AG09319 (cell line): ENCODE data around the gene LCMT1.
"Not testable (repeated sequence)": the region's sequence is repeated elsewhere in the genome, so short reads cannot be mapped to it uniquely, and the experiment has no call there.

Experiments used
- DNase-seq: peaks from one replicate; pipeline ENCODE4 v3.0.0-alpha.2; 2010; ENCODE audit warnings: low read depth; ENCODE audit errors: extremely low read depth
- CTCF ChIP-seq: IDR thresholded peaks from 2 replicates; pipeline ENCODE4 v1.5.1; 2011; ENCODE audit warnings: low read depth, mild to moderate bottlenecking, inconsistent platforms, low read length, moderate library complexity

The LCMT1 gene

GRCh38 chr16:25163683-25164082 is 52.1 kb downstream of the LCMT1 start:
- no peak for TF ChIP-seq CTCF
- no peak for DNase-seq

GRCh38 chr16:25165284-25165683 is 53.7 kb downstream of the LCMT1 start:
- TF ChIP-seq CTCF = no peak
- no peak for DNase-seq

GRCh38 chr16:25167920-25168319 is 56.4 kb downstream of the LCMT1 start:
- DNase-seq = not testable (repeated sequence)

- TF ChIP-seq CTCF = no peak
- no peak for DNase-seq
These were observed 59.8 kb downstream of the LCMT1 start for GRCh38 chr16:25171390-25171789.

GRCh38 chr16:25172831-25173230 is 61.3 kb downstream of the LCMT1 start:
- no peak for TF ChIP-seq CTCF
- DNase-seq = no peak

GRCh38 chr16:25174285-25174684 is 62.7 kb downstream of the LCMT1 start:
- no peak for DNase-seq
- TF ChIP-seq CTCF = no peak

- TF ChIP-seq CTCF = no peak; the same call in 1 of the 2 replicates
- no peak for DNase-seq
These were observed 64.6 kb downstream of the LCMT1 start for GRCh38 chr16:25176136-25176535.

- DNase-seq = no peak
These were observed 65.9 kb downstream of the LCMT1 start for GRCh38 chr16:25177512-25177830.

More at GRCh38 chr16:25177512-25177830, 65.9 kb downstream of the LCMT1 start:
- no peak for TF ChIP-seq CTCF
